ENCODE results near the gene HMBS.
"Not testable (repeated sequence)": the region's sequence is repeated elsewhere in the genome, so short reads cannot be mapped to it uniquely, and the experiment has no call there.

The HMBS gene

GRCh38 chr11:119101759-119102423 is 17.2 kb downstream of the HMBS start, which contains the start of gene DPAGT1:
TSS of gene DPAGT1 (minus strand) at chr11:119101853. CDS start at chr11:119101655, 198 bp downstream.
- peaks cover 14 to 17% of the 10 kb centered on the region in 2 donors for H3K36me3 ChIP-seq (ENCODE audit: control insufficient read depth in 2 of 2, insufficient read depth in 2 of 2, low read length in 2 of 2)
- peak within 1 kb of the TSS; percentile 90 to 93 for H3K9ac ChIP-seq (ENCODE audit: low read length in 2 of 2)
- H3K4me1 ChIP-seq (ENCODE audit: control insufficient read depth, insufficient read depth, low read length): peaks cover 31% of the 10 kb centered on the region

DNA sequence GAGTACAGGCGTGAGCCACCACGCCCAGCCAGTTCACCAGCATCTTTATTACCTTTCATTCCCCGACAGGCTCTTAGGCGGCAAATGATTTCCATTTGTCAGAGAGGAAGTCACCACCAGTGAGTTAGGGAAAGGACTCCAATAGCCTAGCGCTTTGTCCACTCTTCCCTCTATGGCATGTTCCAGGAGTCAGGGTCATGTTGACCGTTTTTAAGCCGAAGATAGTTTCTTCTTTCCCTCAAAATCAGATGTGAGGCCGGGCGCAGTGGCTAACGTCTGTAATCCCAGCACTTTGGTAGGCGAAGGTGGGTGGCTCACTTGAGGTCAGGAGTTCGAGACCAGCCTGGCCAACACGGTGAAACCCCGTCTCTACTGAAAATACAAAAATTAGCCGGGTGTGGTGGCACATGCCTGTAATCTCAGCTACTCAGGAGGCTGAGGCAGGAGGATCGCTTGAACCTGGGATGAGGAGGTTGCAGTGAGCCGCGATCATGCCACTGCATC is 18.5 kb downstream of the HMBS start:
- Histone ChIP-seq H3K4me1 (ENCODE audit: control insufficient read depth, insufficient read depth, low read length) (peaks cover 35% of the 10 kb centered on the region), H3K27ac (ENCODE audit: low read length) (peak overlapping the region; percentile 93), H3K4me3 (ENCODE audit: low read length in 2 of 2) (peak overlapping the region; percentile 26 to 90)
- not testable (repeated sequence) for H3K36me3 ChIP-seq (ENCODE audit: control insufficient read depth in 2 of 2, insufficient read depth in 2 of 2, low read length in 2 of 2); H3K9me3 ChIP-seq (ENCODE audit: control insufficient read depth in 2 of 2, low read length in 2 of 2); H3K27me3 ChIP-seq (ENCODE audit: control insufficient read depth in 1 of 2, insufficient read depth in 2 of 2, low read length in 2 of 2); H3K9ac ChIP-seq (ENCODE audit: low read length in 2 of 2)

More at GRCh38 chr11:119101759-119102423, 17.2 kb downstream of the HMBS start, which contains the start of gene DPAGT1:
- H3K4me3 ChIP-seq (ENCODE audit: low read length in 2 of 2): peak within 1 kb of the TSS; percentile 89 to 90
- no peaks in the 10 kb centered on the region for H3K9me3 ChIP-seq (ENCODE audit: control insufficient read depth in 2 of 2, low read length in 2 of 2)
- peak within 1 kb of the TSS; percentile 93 for H3K27ac ChIP-seq (ENCODE audit: low read length)
- no peaks in the 10 kb centered on the region for H3K27me3 ChIP-seq (ENCODE audit: control insufficient read depth in 1 of 2, insufficient read depth in 2 of 2, low read length in 2 of 2)

GRCh38 chr11:119103793-119104192 is 19.1 kb downstream of the HMBS start:
- Histone ChIP-seq H3K27ac (ENCODE audit: low read length) (peak overlapping the region; percentile 93), H3K36me3 (ENCODE audit: control insufficient read depth in 2 of 2, insufficient read depth in 2 of 2, low read length in 2 of 2) (no peaks in the 10 kb centered on the region), H3K4me3 (ENCODE audit: low read length in 2 of 2) (no peak overlapping the region), H3K9ac (ENCODE audit: low read length in 2 of 2) (no peak overlapping the region), H3K4me1 (ENCODE audit: control insufficient read depth, insufficient read depth, low read length) (peaks cover 41% of the 10 kb centered on the region), H3K9me3 (ENCODE audit: control insufficient read depth in 2 of 2, low read length in 2 of 2) (no peaks in the 10 kb centered on the region), H3K27me3 (ENCODE audit: control insufficient read depth in 1 of 2, insufficient read depth in 2 of 2, low read length in 2 of 2) (no peaks in the 10 kb centered on the region)

GRCh38 chr11:119106564-119107537 is 22.2 kb downstream of the HMBS start, which contains the start of gene C2CD2L:
TSS of gene C2CD2L (plus strand) at chr11:119107344. CDS start at chr11:119107742, 398 bp downstream.
- Histone ChIP-seq H3K4me3 (ENCODE audit: low read length in 2 of 2) (peak within 1 kb of the TSS; percentile 82 to 86), H3K27ac (ENCODE audit: low read length) (peak within 1 kb of the TSS; percentile 69), H3K27me3 (ENCODE audit: control insufficient read depth in 1 of 2, insufficient read depth in 2 of 2, low read length in 2 of 2) (no peaks in the 10 kb centered on the region), H3K9ac (ENCODE audit: low read length in 2 of 2) (peak within 1 kb of the TSS; percentile 73 to 83), H3K4me1 (ENCODE audit: control insufficient read depth, insufficient read depth, low read length) (peaks cover 37% of the 10 kb centered on the region), H3K36me3 (ENCODE audit: control insufficient read depth in 2 of 2, insufficient read depth in 2 of 2, low read length in 2 of 2) (peaks cover 8 to 13% of the 10 kb centered on the region in 2 donors), H3K9me3 (ENCODE audit: control insufficient read depth in 2 of 2, low read length in 2 of 2) (no peaks in the 10 kb centered on the region)

DNA sequence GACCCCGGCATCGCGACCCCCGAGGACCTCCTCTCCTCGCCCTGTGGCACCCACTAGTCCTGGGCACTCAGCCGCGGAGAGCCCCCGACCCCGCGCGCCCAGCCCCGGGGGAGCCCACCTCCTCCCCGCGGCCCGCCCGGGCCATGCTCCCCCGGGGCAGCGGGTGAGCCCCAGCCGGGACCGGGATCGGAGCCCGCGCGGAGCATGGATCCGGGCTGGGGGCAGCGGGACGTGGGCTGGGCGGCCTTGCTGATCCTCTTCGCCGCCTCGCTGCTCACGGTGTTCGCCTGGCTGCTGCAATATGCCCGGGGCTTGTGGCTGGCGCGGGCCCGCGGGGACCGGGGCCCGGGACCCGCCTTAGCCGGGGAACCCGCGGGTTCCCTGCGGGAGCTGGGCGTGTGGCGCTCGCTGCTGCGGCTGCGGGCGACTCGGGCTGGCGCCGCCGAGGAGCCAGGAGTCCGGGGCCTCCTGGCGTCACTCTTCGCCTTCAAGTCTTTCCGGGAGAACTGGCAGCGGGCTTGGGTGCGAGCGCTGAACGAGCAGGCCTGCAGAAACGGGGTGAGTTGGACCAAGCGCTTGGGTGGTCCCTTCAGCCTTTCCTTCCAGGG is 23.0 kb downstream of the HMBS start:
- H3K9me3 ChIP-seq (ENCODE audit: control insufficient read depth in 2 of 2, low read length in 2 of 2): no peaks in the 10 kb centered on the region
- H3K27ac ChIP-seq (ENCODE audit: low read length): peak overlapping the region; percentile 37
- H3K36me3 ChIP-seq (ENCODE audit: control insufficient read depth in 2 of 2, insufficient read depth in 2 of 2, low read length in 2 of 2): peaks cover 13 to 21% of the 10 kb centered on the region in 2 donors
- H3K4me3 ChIP-seq (ENCODE audit: low read length in 2 of 2): peak overlapping the region; percentile 77 to 86
- peaks cover 34% of the 10 kb centered on the region for H3K4me1 ChIP-seq (ENCODE audit: control insufficient read depth, insufficient read depth, low read length)
- H3K9ac ChIP-seq (ENCODE audit: low read length in 2 of 2): peak overlapping the region; percentile 64 to 83
- no peaks in the 10 kb centered on the region for H3K27me3 ChIP-seq (ENCODE audit: control insufficient read depth in 1 of 2, insufficient read depth in 2 of 2, low read length in 2 of 2)

DNA sequence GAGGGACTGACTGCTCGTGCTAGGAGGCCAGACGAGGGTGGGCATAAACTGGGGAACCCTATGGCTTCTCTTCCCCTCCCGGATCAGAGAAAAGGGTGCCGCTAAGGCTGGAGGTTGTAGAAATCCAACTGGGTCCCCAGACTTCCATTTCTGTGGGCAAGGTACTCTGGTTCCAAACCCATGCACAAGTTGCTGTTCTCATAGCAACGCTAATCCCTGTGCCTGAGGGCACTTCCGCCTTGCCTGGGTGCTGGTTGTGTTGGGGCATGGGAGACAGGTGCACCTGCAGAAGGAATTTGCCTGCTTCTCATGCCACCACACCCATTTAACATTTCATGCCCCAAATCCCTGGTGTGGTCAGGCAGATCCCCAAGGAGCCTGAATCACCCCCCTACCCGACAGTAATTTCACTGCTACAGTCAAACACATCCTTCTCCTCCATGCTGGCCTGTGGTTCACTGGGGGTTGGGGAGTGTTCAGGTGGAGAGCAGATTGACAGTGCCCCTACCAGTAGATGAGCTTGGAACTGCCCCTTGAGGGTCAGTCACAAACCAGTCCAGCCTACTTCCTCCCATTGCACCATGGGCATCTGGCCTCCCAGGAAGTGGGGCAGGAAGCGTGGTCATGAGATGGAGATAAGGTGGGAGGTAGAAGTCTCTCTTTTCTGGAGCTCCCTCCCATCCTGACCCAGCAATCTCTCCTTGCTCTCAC is 23.6 kb downstream of the HMBS start:
- Histone ChIP-seq H3K36me3 (ENCODE audit: control insufficient read depth in 2 of 2, insufficient read depth in 2 of 2, low read length in 2 of 2) (peaks cover 16 to 27% of the 10 kb centered on the region in 2 donors), H3K9me3 (ENCODE audit: control insufficient read depth in 2 of 2, low read length in 2 of 2) (no peaks in the 10 kb centered on the region), H3K27ac (ENCODE audit: low read length) (peak overlapping the region; percentile 37), H3K27me3 (ENCODE audit: control insufficient read depth in 1 of 2, insufficient read depth in 2 of 2, low read length in 2 of 2) (no peaks in the 10 kb centered on the region), H3K4me3 (ENCODE audit: low read length in 2 of 2) (peak overlapping the region; percentile 77 to 86), H3K9ac (ENCODE audit: low read length in 2 of 2) (peak overlapping the region; percentile 64 to 83), H3K4me1 (ENCODE audit: control insufficient read depth, insufficient read depth, low read length) (peaks cover 29% of the 10 kb centered on the region)

DNA sequence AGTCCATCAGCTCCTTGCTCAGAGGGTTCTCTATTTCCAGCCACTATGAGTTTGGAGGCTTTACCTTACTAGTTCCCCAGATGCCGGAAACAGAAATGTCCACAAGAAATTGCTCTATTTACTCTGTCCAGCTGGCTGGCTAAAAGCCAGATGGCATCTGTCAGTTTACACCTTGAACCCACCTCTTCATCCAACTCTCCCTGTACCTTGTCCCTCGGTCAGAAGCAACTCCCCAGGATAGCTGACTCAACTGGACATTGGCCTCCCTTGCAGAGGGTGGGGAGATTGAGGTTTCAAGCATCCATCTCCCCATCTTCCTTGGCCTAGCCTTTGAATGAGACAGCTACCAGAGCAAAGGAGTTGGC is 24.2 kb downstream of the HMBS start:
- H3K9me3 ChIP-seq (ENCODE audit: control insufficient read depth in 2 of 2, low read length in 2 of 2): no peaks in the 10 kb centered on the region
- H3K36me3 ChIP-seq (ENCODE audit: control insufficient read depth in 2 of 2, insufficient read depth in 2 of 2, low read length in 2 of 2): peaks cover 18 to 31% of the 10 kb centered on the region in 2 donors
- peak overlapping the region; percentile 77 to 86 for H3K4me3 ChIP-seq (ENCODE audit: low read length in 2 of 2)
- H3K27ac ChIP-seq (ENCODE audit: low read length): no peak overlapping the region
- no peaks in the 10 kb centered on the region for H3K27me3 ChIP-seq (ENCODE audit: control insufficient read depth in 1 of 2, insufficient read depth in 2 of 2, low read length in 2 of 2)
- H3K4me1 ChIP-seq (ENCODE audit: control insufficient read depth, insufficient read depth, low read length): peaks cover 29% of the 10 kb centered on the region
- no peak overlapping the region for H3K9ac ChIP-seq (ENCODE audit: low read length in 2 of 2)

- H3K4me1 ChIP-seq (ENCODE audit: control insufficient read depth, insufficient read depth, low read length): peaks cover 29% of the 10 kb centered on the region
- H3K4me3 ChIP-seq (ENCODE audit: low read length in 2 of 2): no peak overlapping the region
- no peak overlapping the region for H3K27ac ChIP-seq (ENCODE audit: low read length)
- no peak overlapping the region for H3K9ac ChIP-seq (ENCODE audit: low read length in 2 of 2)
- H3K27me3 ChIP-seq (ENCODE audit: control insufficient read depth in 1 of 2, insufficient read depth in 2 of 2, low read length in 2 of 2): no peaks in the 10 kb centered on the region
- H3K9me3 ChIP-seq (ENCODE audit: control insufficient read depth in 2 of 2, low read length in 2 of 2): no peaks in the 10 kb centered on the region
- peaks cover 20 to 36% of the 10 kb centered on the region in 2 donors for H3K36me3 ChIP-seq (ENCODE audit: control insufficient read depth in 2 of 2, insufficient read depth in 2 of 2, low read length in 2 of 2)
These were observed 25.2 kb downstream of the HMBS start for GRCh38 chr11:119109843-119110242.

DNA sequence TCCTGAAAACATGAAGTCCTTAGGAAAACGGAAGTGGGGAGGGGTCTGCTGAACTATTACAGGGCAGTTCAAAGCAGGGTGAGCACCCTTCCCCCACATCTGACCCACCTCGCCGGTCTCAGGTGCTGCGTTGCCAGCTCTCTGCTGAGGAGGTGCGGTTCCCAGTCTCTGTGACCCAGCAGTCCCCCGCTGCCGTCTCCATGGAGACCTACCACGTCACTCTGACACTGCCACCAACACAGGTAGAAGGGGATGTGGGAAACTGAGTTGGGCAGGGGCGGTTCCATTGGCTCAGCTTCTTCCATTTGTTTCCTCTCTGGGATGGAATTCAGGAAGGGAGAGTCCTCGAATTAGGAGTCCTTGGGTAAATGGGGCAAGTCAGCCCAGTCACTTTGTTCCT is 25.8 kb downstream of the HMBS start:
- no peaks in the 10 kb centered on the region for H3K9me3 ChIP-seq (ENCODE audit: control insufficient read depth in 2 of 2, low read length in 2 of 2)
- H3K27me3 ChIP-seq (ENCODE audit: control insufficient read depth in 1 of 2, insufficient read depth in 2 of 2, low read length in 2 of 2): no peaks in the 10 kb centered on the region
- H3K27ac ChIP-seq (ENCODE audit: low read length): no peak overlapping the region
- peaks cover 20 to 36% of the 10 kb centered on the region in 2 donors for H3K36me3 ChIP-seq (ENCODE audit: control insufficient read depth in 2 of 2, insufficient read depth in 2 of 2, low read length in 2 of 2)
- peaks cover 29% of the 10 kb centered on the region for H3K4me1 ChIP-seq (ENCODE audit: control insufficient read depth, insufficient read depth, low read length)
- H3K4me3 ChIP-seq (ENCODE audit: low read length in 2 of 2): no peak overlapping the region
- H3K9ac ChIP-seq (ENCODE audit: low read length in 2 of 2): no peak overlapping the region

All from stomach smooth muscle (tissue), 2 donors.